GM20431 (cell line): ENCODE data around the gene DSCAM.
"Not testable (repeated sequence)": the region's sequence is repeated elsewhere in the genome, so short reads cannot be mapped to it uniquely, and the experiment has no call there.

ENCODE experiments used
- in situ Hi-C: fragments of 300-500 bp; cut with MseI, MboI; formaldehyde crosslinking; loops from one replicate; pipeline ENCODE4 v1.15.0; 2020; ENCODE audit warnings: low sequenced_read_pairs; ENCODE audit not compliant: unreplicated experiment

DSCAM gene

DNA sequence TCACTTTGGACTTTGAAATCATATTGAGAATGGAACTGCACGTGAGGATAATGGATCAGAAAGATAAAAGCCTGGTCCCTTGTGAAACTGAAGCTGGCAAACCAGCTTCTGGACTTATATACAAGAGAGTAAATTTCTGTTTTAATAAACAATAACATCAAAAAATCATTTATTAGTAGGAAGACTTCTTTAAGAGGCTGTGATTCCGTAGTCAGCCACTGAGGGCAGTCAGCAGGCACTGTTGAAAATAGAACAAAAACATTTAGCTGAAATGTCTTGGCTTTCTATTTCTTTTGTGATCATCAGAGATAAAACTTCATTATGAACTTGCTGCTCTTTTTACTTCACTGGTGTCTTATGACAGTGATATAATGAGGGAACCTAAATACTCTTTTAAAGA is 490.3 kb downstream of the DSCAM start:
- in situ Hi-C loops: no loop called here

DNA sequence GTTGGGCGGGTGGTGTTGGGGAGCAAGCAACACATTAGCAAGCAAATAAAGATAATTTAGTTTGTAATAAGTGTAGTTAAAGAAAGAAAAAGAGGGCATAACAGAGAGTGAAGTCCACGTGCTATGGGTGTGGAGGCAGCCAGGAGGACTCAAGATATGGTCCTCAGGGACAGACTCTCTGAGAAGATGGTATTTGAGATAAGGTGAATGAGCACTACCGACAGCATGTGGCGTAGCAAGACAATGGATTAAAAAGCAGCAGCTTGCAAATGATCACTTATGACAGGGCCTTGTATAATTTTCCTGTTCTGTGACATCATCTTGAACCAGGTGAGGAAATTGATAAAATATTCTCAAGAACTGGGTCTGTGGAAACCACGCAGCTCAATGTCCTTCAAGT is 491.9 kb downstream of the DSCAM start:
- in situ Hi-C loops: no loop called here

DNA sequence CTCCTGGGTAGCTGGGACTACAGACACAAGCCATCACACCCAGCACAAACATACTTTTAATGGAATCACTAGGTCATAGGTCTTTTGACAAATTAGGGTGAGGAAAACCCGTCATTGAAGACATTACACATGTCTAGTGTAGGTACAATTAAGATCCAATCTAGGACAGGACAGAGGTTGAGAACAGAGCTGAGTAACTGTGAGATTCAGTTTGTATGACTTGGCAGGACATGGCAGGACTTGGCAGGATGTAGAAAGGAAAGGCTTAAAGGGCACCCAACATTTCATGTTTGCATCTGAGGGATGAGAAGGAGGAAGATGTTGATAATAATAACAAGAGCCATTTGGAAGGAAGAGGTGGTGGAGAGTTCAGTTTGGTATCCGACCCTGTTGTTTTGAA is 496.0 kb downstream of the DSCAM start:
- in situ Hi-C loops: no loop called here

DNA sequence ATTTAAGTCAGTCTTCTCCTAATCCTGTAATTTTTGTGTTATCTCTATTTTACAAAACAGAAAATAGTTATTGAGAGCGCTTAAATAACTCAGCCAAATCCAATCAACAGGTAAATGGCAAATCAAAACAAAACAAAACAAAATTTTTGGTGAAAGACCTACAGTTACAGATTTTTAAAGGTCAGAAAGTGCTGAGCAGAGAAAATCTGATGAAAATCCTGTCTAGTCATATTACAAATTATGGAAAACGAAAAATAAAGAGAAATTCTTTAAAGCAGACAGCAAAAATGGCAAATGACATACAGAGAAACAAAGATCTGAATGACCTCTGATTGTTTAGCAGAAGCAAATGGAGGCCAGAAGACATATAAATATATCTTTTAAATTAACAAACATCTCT is 497.4 kb downstream of the DSCAM start:
- in situ Hi-C loops: no loop called here

DNA sequence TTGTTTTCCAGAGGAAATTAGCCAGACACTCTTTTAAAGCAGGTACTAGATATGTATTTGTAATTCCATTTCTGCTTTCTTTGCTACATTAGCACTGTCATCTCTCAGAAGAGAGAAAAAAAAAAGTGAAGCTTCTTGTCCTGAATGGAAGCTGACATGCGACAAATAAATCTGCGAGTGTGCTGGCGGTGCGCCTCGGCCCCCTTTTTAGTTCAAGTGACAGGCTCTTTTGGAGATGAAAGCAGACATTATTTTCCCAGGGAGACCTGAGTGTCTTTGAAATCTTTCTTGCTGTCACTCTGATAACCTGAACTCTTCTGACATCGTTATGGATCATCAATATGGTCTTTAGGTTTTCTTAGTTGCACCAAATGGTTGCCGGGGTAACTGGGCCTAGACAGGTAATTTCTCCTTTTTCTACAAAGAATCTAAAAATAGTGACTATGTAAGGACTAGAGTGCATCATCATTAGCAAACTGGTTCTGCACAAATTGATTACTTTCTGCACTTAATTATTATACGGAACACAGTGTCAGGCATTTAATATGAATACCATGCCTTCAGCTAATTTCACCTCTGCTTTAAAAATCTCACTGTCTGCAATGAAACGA is 501.1 kb downstream of the DSCAM start:
- in situ Hi-C loops: no loop called here

DNA sequence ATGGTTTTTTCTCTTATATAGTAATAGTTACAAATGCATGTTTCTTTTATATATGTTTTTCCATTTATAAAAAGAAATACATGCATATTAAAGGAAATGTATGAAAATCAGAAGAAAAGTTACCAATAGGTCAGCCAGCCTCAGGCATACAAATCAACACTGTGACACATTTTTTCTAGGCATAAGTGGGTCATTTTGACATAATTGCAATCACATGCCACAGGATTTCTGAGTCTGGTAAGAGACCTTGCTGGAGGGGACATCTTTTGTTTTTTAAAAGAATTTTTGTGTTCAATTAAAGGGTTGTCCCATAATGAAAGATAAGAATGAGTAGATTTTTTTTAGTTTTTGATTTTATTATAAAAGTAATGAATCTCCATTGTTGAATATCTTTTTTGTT is 506.6 kb downstream of the DSCAM start:
- in situ Hi-C loops: no loop called here

DNA sequence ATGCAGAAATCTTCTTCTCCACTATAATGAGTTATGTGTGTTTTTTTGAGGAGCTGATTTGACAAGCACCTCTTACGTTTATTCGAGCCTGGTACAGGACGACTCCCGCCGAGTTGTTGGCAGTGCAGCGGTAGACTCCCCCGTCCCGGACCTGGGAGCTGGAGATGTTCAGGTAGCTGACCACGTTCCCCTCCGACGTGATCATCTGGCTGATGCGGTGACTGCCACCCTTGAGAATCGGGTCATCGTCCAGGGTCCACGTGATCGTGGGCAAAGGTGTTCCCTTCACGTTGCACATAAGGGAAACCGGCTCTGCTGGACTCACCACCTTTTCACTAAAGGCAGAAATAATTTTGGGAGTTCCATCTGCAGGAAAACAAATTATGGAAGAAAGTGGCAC is 507.9 kb downstream of the DSCAM start:
- in situ Hi-C loops: no loop called here

DNA sequence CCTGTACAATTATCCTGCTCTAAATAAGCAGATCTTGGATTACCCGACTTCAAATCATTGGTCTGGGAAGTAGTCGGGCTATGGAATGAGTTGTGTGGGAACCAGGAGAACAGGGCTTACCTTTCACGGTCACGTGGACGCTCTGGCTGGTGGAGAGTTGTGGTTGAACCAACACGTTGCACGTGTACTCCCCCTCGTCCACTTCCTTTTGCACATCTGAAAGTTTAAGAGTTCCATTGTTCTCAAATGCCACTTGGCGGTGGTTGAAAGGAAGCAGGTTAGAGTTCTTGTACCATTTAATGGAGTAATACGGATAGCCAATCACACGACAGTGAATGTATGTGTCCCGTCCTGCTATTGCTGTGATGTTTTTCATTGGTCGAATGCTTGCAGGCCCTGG is 509.0 kb downstream of the DSCAM start:
- in situ Hi-C loops: no loop called here

DNA sequence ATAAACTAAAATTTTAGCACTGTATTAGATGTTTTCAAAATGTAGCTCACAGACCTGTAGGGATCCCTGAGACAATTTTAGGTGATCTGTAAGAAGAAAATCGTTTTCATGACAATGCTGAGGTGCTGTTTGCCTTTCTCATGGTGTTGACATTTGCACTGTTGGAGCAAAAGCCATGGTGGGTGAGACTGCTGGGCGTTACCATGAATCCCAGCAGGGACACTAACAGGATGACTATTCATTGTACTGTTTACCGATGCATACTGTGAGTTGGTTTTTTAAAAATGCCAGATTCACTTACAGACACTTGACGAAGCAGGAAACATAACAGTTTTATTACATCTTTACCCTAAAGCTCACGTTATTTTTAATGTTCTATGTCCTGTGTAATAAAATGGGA is 511.3 kb downstream of the DSCAM start:
- in situ Hi-C loops: no loop called here

DNA sequence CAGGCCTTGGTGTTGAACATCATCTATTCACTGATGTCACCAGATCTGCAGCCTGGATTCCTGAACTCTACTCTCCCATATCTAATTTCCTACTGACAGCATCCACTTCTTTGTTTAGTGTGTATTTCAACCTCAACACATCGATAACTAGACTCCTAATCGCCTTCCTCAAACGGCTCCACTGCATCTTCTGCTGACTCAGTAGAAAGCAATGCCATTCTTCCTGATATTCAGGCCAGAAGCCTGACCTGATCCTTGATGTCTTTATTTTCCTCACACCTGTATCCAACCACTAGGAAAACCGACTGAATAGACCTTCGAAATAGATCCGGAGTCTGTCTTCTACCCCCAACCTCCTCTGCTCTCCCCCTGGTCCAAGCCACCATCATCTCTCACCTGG is 512.8 kb downstream of the DSCAM start:
- in situ Hi-C loops: no loop called here

DNA sequence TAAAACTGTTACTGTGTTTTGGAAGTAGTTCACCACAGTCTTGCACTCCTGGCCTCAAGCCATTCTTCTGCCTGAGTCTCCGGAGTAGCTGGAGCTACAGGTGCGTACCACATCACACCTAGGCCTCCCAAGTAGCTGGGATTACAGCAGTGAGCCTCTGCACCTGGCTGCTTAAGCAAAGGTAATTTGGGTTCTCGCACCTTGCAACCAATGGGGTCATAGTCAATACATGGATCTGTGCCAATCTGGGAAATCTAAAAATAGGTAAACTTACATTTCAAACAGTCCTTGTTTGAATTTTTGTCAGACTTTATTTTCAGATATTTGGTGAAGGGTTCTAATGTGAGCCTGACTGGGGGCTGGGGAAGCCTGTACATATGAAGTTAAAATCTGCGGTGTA is 513.2 kb downstream of the DSCAM start:
- in situ Hi-C loops: no loop called here

DNA sequence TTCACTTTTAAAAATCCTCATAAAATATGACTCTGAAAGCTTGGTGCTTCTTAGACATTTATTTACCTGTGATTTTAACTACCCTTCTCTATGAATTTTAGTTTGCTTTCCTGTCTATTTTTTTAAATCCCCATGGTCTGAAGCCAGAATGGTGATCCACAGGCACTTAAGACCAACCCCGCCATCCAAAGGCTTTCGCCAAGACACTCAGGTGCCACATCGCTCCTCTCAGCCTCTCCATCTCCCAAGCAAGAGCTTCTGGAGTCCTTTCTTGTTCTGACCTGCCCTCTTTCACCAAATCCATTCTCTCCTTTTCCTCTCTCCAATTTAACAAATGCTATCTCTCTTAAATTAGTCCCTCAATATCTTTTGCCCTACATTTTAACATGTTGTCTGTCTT is 515.2 kb downstream of the DSCAM start:
- in situ Hi-C loops: no loop called here

DNA sequence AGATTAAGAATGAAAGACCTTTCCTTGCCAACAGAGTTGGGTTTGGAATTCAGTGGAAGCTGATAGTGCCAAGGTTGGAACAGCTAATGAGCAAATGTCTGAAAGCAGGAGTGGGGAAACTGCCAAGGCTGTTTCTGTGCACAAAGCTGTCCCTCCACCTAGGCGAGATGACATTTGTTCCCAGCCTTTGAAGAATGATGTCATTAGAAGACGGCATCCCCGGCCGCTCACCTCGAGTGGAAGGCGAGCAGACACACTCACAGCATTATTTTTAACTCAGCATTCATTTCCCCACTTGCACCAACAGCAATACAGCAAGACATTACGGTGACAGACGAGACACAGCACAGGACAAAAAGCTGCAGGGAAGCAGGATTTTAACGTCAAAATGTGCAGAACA is 515.8 kb downstream of the DSCAM start:
- in situ Hi-C loops: no loop called here

DNA sequence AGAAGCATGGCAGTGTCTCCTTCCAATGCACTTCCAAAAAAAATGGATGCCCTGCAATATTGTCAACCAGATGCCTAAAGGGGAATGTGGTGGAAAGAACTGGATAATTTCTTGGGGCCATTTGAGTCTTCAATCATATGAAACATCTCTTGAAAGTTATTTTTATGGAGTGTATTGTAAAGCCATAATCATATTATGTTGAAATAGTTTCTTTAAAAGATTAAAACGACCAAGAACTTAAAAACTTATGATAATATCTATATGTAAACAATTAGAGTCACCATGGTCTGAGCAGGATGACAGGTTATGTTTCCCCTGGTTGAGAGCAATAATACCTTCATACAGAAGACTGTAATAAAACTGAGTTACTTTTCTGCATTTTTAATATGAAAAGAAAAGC is 522.6 kb downstream of the DSCAM start:
- in situ Hi-C loops: no loop called here

DNA sequence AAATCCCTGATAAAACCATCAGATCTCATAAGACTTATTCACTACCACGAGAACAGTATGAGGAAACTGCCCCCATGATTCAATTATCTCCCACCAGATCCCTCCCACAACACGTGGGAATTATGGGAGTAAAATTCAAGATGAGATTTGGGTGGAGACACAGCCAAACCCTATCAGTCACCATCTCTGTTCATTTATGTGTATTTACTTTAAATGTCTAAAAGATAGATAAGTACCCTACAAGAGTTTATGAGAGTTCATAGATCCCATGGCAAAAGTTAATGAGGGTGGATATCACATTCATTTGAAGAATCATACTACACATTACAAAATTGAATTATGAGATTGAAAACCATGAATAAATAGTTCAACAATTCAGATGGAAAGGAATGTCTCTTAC is 526.2 kb downstream of the DSCAM start:
- in situ Hi-C loops: not testable (repeated sequence)

DNA sequence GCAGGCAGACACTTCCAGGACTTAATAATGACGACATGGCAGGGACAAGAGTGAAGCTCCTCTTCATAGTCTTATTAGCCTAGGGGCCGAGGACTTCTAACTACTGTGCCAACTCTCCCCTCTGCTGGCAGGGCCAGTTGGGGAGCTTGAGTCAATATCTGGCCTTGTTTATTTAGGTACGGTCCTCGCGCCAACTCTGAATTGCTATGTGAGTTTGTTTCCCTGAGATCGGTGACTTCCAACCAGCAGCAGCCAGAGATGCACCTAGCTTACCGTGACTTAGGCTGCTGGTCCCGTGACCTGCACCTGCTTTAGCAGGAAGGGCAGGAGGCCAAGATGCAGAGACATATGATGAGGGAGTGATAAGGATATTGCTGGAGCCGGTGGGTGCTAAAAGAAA is 528.6 kb downstream of the DSCAM start:
- in situ Hi-C loops: no loop called here

DNA sequence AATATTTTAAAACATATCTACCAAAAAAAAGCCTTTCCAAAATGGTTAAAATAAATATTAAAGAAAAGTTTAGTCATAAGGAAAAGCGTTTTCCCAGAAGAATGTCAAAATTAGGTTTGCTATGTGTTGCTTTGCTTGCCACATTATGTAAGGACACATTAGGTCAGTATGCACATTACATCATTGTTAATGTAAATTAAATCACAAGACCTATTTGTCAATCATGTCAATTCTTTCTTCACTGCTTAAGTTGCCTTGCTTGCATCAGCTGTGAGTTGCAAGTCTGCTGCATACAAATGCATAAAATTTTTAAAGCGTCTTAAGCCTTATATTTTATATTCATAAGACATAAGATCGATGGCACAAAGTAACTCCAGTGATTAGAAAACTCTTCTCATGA is 530.9 kb downstream of the DSCAM start:
- in situ Hi-C loops: no loop called here

DNA sequence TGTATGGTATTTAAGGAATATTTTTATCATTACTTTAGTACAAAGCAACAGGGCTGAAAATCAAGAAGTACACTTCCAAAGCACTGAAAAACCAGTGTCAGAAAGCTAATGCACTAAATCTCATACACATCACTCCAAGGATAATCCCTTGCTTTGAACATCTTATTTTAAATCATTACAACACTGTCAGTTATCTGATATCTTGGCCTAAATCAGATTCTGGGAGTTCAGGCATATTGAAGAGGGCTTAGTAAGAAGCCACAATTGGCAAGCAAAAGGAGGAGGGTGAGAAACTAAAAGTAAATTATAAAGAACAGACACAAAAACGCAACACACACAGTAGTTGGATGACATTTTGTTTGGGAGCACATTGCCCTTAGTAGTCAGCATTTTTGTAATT is 531.3 kb downstream of the DSCAM start:
- in situ Hi-C loops: no loop called here

DNA sequence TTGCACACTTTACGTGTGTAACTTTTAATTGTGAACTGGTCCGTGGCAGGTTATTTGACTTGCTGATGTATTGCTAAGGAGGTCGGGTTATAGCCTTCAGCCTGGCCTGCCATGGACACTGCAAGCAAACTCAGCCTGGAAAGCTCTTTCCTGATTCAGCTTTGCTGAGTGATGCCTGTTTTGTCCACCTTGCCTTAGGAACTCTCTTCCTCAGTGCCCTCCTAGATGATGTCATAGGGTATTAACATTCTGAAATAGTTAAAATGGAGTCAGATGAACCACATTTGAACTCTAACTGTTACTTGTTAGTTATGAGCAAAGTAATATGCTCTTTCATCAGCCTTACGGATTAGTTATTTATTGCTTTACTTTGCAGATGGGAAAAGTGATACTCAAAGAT is 533.7 kb downstream of the DSCAM start:
- in situ Hi-C loops: no loop called here

DNA sequence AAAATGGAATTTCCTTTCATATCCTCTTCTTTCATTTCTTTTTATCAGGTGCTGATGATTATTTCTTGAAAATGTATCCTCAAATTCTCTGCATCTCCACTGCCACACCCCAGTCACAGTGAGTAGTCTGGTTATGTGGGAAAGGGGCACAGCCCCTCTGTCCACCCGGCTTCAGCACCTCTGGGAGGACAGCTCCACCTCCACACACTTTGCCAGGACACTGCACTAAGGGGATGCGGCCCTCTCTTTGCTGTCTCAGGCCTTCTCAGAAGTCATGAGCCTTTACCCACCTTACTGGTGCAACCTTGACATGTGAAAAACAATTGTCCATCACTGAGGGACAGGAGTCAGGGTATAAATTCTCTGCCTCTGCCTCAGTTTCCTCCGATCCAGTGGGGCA is 546.7 kb downstream of the DSCAM start:
- in situ Hi-C loops: no loop called here

DNA sequence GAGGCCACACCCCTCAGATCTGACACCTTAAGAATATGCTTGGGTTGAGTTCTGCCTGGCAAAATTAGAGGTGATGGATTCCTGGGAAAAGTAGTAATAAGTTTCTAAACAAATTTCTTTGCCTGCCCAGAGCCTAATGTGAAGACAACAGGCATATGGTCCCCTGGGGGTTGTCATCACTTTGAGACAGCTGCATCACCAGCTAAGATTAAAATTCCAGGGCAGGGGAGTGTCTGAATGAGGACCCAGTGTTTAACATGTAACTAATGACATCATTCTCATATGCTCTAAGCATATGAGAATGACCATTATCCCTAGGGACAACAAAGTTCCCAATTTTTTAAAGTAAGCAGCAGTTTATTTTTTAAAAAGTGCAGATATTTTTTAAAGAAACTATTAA is 547.5 kb downstream of the DSCAM start:
- in situ Hi-C loops: no loop called here

DNA sequence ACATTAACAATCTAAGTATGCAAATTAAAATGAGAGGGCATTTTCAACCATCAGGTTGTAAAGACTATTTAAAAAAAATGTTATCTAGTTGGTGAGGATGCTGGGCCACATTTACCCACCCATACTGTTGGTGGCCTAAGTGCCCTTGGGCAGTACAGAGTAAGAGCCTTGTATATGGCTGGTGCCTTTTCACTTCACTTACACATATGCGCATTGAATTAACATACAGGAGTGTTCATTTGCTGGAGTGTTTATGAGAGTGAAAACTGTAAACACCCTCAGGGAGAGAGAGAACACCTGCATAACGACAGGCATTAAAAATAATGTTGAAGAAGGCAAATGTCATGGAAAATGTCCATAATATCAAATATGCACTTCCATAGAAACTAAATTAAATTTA is 552.6 kb downstream of the DSCAM start:
- in situ Hi-C loops: no loop called here

DNA sequence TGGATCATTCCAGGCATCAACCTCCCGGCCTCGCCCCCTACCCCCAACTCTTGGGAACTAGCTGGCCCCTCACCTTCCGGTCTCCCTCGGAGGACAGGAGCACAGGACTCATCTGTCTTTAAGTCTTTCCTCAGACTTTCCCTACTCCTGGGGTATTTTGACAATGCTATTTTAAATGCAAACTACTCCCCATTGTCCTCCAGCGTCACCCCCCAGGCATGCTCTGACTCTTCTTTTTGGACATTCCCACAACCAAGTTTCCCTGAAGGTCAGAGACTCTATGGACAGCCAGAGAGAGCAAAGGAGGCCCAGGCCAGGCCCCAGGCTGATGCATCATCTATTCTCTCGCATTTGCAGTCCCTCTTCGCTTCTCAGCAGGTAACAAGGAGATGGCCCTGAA is 555.4 kb downstream of the DSCAM start:
- in situ Hi-C loops: no loop called here
